EH (cell line): ENCODE results near the gene SCYGR7.
A peak's percentile ranks its signal among the peaks of the same experiment; 100 is the strongest.
"Not testable (repeated sequence)": the region's sequence is repeated elsewhere in the genome, so short reads cannot be mapped to it uniquely, and the experiment has no call there.

Experiments used
- DNase-seq: peaks from one replicate; pipeline ENCODE4 v3.0.0-alpha.2; 2015; ENCODE audit warnings: low read depth

Gene SCYGR7

GRCh38 chr2:227728035-227728434 lies at the start of gene SCYGR7:
Gene SCYGR7 (plus strand): TSS chr2:227728335. CDS start chr2:227728335, 0 bp downstream.
- DNase-seq = no peak

- DNase-seq = no peak
Observed at GRCh38 chr2:227684258-227684657, 43.9 kb upstream of the SCYGR7 start.

- DNase-seq = no peak
Observed at GRCh38 chr2:227687189-227687588, 40.9 kb upstream of the SCYGR7 start.

GRCh38 chr2:227696990-227697679 lies 31.0 kb upstream of the SCYGR7 start:
- peak; percentile 8 for DNase-seq

- DNase-seq = no peak
Observed at GRCh38 chr2:227701556-227701955, 26.6 kb upstream of the SCYGR7 start.

GRCh38 chr2:227703280-227703732 lies 24.8 kb upstream of the SCYGR7 start:
- peak; percentile 61 for DNase-seq

- peak; percentile 50 for DNase-seq
Observed at GRCh38 chr2:227703961-227704360, 24.2 kb upstream of the SCYGR7 start.

- DNase-seq = no peak
Observed at GRCh38 chr2:227706859-227707258, 21.3 kb upstream of the SCYGR7 start.

- no peak for DNase-seq
Observed at GRCh38 chr2:227707390-227707789, 20.7 kb upstream of the SCYGR7 start.

GRCh38 chr2:227710986-227711385 lies 17.1 kb upstream of the SCYGR7 start:
- no peak for DNase-seq

GRCh38 chr2:227713291-227713690 lies 14.8 kb upstream of the SCYGR7 start:
- no peak for DNase-seq

- DNase-seq = no peak
Observed at GRCh38 chr2:227716501-227716900, 11.6 kb upstream of the SCYGR7 start.

- peak; percentile 76 for DNase-seq
Observed at GRCh38 chr2:227717687-227718567, 10.2 kb upstream of the SCYGR7 start, which contains the start of gene SLC19A3. Gene SLC19A3 (minus strand): TSS chr2:227718028. CDS start chr2:227702318, 15,710 bp downstream.

GRCh38 chr2:227719641-227720040 lies 8.5 kb upstream of the SCYGR7 start:
- DNase-seq = no peak

- no peak for DNase-seq
Observed at GRCh38 chr2:227720680-227721079, 7.5 kb upstream of the SCYGR7 start.

GRCh38 chr2:227722821-227723220 lies 5.3 kb upstream of the SCYGR7 start:
- DNase-seq = not testable (repeated sequence)

- no peak for DNase-seq
Observed at GRCh38 chr2:227724394-227725039, 3.6 kb upstream of the SCYGR7 start, which contains the start of gene SCYGR6. Gene SCYGR6 (minus strand): TSS chr2:227724757. CDS start chr2:227724757, 0 bp downstream.

GRCh38 chr2:227739351-227739750 lies 11.2 kb downstream of the SCYGR7 start:
- no peak for DNase-seq

GRCh38 chr2:227740705-227741104 lies 12.6 kb downstream of the SCYGR7 start:
- DNase-seq = not testable (repeated sequence)

- DNase-seq = no peak
Observed at GRCh38 chr2:227745594-227745993, 17.5 kb downstream of the SCYGR7 start, which contains the start of gene SCYGR8. Gene SCYGR8 (plus strand): TSS chr2:227745894. CDS start chr2:227745894, 0 bp downstream.

GRCh38 chr2:227748079-227748478 lies 19.9 kb downstream of the SCYGR7 start:
- DNase-seq = peak; percentile 5

GRCh38 chr2:227756261-227756660 lies 28.1 kb downstream of the SCYGR7 start:
- DNase-seq = not testable (repeated sequence)
